HCT116 (cell line): ENCODE measurements around the gene PROX2.

ENCODE experiments used
- CEBPB ChIP-seq: IDR thresholded peaks from 2 replicates; pipeline ENCODE4 v1.6.1; 2012; ENCODE audit warnings: low read depth
- EZH2 ChIP-seq: fragments of 200-600 bp; sonication (generic); IDR thresholded peaks from 2 replicates; pipeline ENCODE4 v1.6.1; 2017; ENCODE audit warnings: antibody characterized with exemption, mixed run types
- POLR2A ChIP-seq: IDR thresholded peaks from 2 replicates; pipeline ENCODE4 v1.7.0; 2011; ENCODE audit warnings: borderline replicate concordance; ENCODE audit not compliant: insufficient read depth, insufficient read length; ENCODE audit errors: extremely low read depth
- POLR2AphosphoS5 ChIP-seq: IDR thresholded peaks from 2 replicates; pipeline ENCODE4 v1.6.1; 2011; ENCODE audit warnings: mild to moderate bottlenecking, low read depth, low read length, moderate library complexity
- TCF7L2 ChIP-seq: IDR thresholded peaks from 2 replicates; pipeline ENCODE4 v1.7.0; 2011; ENCODE audit warnings: borderline replicate concordance, inconsistent platforms; ENCODE audit not compliant: insufficient read depth, insufficient read length; ENCODE audit errors: extremely low read depth
- TF ChIP-seq, protein P1 (sequence below), 3 experiments: fragments of 200-600 bp in 1 of 3; sonication (generic) in 1 of 3; IDR thresholded peaks in 2 of 3; conservative IDR thresholded peaks in 1 of 3; 2 replicates each; pipeline ENCODE4 v1.5.1; 2012 to 2017; ENCODE audit warnings: low read depth in 2 of 3, low read length in 2 of 3, antibody characterized with exemption in 1 of 3, borderline replicate concordance in 1 of 3, control low read depth in 1 of 3, mild to moderate bottlenecking in 1 of 3, mixed read lengths in 1 of 3, mixed run types in 1 of 3, moderate library complexity in 1 of 3; ENCODE audit not compliant: insufficient read depth in 1 of 3
- TF ChIP-seq, protein P2 (sequence below): IDR thresholded peaks from 2 replicates; pipeline ENCODE4 v1.6.1; 2012; ENCODE audit warnings: low read depth

DNA sequence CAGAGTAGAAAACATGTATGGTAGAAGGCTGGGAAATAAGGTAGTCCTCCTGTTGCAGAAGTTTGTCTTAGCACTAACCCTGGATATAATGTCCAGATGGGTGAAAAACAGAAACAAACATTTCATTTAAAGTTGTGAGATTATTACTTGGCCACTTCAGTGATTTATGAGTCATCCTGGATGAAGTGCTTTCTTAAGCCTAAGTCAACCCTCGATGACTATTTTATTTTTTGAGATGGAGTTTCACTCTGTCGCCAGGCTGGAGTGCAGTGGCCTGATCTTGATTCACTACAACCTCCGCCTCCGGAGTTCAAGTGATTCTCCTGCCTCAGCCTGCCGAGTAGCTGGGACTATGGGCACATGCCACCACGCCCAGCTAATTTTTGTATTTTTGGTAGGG lies 15.9 kb upstream of the PROX2 start:
- TF ChIP-seq, protein P1, sequence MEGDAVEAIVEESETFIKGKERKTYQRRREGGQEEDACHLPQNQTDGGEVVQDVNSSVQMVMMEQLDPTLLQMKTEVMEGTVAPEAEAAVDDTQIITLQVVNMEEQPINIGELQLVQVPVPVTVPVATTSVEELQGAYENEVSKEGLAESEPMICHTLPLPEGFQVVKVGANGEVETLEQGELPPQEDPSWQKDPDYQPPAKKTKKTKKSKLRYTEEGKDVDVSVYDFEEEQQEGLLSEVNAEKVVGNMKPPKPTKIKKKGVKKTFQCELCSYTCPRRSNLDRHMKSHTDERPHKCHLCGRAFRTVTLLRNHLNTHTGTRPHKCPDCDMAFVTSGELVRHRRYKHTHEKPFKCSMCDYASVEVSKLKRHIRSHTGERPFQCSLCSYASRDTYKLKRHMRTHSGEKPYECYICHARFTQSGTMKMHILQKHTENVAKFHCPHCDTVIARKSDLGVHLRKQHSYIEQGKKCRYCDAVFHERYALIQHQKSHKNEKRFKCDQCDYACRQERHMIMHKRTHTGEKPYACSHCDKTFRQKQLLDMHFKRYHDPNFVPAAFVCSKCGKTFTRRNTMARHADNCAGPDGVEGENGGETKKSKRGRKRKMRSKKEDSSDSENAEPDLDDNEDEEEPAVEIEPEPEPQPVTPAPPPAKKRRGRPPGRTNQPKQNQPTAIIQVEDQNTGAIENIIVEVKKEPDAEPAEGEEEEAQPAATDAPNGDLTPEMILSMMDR (IDR thresholded peaks at IDR 0.05 in 2 of 3, conservative IDR thresholded peaks at IDR 0.05 in 1 of 3; ENCODE audit: borderline replicate concordance in 1 of 3, insufficient read depth in 1 of 3, low read depth in 2 of 3, low read length in 2 of 3), result no peak
- no peak for TF ChIP-seq TCF7L2
- TF ChIP-seq POLR2A, result no peak
- TF ChIP-seq CEBPB, result no peak
- TF ChIP-seq, protein P2, sequence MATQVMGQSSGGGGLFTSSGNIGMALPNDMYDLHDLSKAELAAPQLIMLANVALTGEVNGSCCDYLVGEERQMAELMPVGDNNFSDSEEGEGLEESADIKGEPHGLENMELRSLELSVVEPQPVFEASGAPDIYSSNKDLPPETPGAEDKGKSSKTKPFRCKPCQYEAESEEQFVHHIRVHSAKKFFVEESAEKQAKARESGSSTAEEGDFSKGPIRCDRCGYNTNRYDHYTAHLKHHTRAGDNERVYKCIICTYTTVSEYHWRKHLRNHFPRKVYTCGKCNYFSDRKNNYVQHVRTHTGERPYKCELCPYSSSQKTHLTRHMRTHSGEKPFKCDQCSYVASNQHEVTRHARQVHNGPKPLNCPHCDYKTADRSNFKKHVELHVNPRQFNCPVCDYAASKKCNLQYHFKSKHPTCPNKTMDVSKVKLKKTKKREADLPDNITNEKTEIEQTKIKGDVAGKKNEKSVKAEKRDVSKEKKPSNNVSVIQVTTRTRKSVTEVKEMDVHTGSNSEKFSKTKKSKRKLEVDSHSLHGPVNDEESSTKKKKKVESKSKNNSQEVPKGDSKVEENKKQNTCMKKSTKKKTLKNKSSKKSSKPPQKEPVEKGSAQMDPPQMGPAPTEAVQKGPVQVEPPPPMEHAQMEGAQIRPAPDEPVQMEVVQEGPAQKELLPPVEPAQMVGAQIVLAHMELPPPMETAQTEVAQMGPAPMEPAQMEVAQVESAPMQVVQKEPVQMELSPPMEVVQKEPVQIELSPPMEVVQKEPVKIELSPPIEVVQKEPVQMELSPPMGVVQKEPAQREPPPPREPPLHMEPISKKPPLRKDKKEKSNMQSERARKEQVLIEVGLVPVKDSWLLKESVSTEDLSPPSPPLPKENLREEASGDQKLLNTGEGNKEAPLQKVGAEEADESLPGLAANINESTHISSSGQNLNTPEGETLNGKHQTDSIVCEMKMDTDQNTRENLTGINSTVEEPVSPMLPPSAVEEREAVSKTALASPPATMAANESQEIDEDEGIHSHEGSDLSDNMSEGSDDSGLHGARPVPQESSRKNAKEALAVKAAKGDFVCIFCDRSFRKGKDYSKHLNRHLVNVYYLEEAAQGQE, result no peak
- TF ChIP-seq EZH2, result no peak
- no peak for TF ChIP-seq POLR2AphosphoS5
